GM12801 (cell line): ENCODE measurements around the gene PA2G4.

Experiments
- CTCF ChIP-seq: IDR thresholded peaks from one replicate; pipeline ENCODE4 v1.5.1; 2011; ENCODE audit warnings: control low read depth; ENCODE audit not compliant: insufficient read length; ENCODE audit errors: extremely low read depth

The PA2G4 gene

GRCh38 chr12:56079723-56080555 is 24.4 kb upstream of the PA2G4 start, which contains the start of gene ERBB3:
TSS of gene ERBB3 (plus strand) at chr12:56080165. CDS start at chr12:56080301, 136 bp downstream.
- TF ChIP-seq CTCF = no peak

- TF ChIP-seq CTCF = no peak
These were observed 23.7 kb upstream of the PA2G4 start for GRCh38 chr12:56080556-56081138.

GRCh38 chr12:56081393-56082347 is 22.7 kb upstream of the PA2G4 start:
- no peak for TF ChIP-seq CTCF

- TF ChIP-seq CTCF = no peak
These were observed 22.0 kb upstream of the PA2G4 start for GRCh38 chr12:56082382-56082781.

- TF ChIP-seq CTCF = no peak
These were observed 21.4 kb upstream of the PA2G4 start for GRCh38 chr12:56082967-56083366.

GRCh38 chr12:56084958-56085543 is 19.3 kb upstream of the PA2G4 start:
- TF ChIP-seq CTCF = no peak

- no peak for TF ChIP-seq CTCF
These were observed 18.3 kb upstream of the PA2G4 start for GRCh38 chr12:56086096-56086495.
